ENCODE results near the gene IL24.

The IL24 gene

DNA sequence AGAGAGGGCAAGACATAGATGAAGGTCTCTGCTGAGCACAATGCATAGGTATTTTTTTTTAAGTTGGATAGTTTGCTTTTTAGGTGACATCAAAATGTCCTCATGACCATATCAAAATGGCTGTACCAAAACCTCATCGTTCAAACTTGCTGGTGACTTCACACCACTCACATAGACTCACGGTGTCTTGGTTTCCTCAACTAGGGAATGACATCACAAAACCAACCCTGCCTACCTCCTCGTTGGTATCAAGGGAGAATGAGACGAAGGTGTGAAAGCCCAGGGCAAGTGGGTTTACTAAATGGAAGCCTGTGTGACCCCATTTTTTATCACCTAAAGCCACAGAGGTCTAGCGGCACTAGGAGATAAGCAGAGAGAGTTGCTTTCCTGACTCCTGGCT, 47.5 kb downstream of the IL24 start:
- H3K36me3 Mint-ChIP-seq: no peaks in the 10 kb centered on the region
- no peak overlapping the region for H3K4me3 Mint-ChIP-seq
- H3K4me1 Mint-ChIP-seq: no peaks in the 10 kb centered on the region
- H3K27me3 Mint-ChIP-seq: peaks cover 4% of the 10 kb centered on the region
- no peaks in the 10 kb centered on the region for H3K9me3 Mint-ChIP-seq
- no peak overlapping the region for H3K27ac Mint-ChIP-seq

DNA sequence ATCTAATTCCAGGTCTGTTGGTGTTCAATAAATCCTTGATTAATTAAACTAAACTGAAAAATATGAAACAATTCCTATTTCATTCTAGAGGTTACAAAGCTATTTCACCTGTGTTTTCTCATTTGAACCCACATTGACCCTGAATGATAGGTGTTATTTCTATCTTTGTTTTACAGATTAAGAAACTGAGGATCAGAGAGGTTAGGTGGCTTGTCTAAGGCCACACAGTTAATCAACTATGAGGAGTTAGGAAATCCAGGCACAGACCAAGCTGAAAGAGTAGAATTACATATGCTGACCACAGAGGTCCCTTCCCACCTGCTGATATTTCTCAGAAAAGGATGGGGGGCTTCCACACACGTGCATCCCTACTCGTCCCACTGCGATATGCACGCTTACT, 48.5 kb downstream of the IL24 start:
- no peak overlapping the region for H3K4me3 Mint-ChIP-seq
- H3K4me1 Mint-ChIP-seq: no peaks in the 10 kb centered on the region
- no peak overlapping the region for H3K27ac Mint-ChIP-seq
- no peaks in the 10 kb centered on the region for H3K36me3 Mint-ChIP-seq
- H3K9me3 Mint-ChIP-seq: no peaks in the 10 kb centered on the region
- H3K27me3 Mint-ChIP-seq: peaks cover 4% of the 10 kb centered on the region

DNA sequence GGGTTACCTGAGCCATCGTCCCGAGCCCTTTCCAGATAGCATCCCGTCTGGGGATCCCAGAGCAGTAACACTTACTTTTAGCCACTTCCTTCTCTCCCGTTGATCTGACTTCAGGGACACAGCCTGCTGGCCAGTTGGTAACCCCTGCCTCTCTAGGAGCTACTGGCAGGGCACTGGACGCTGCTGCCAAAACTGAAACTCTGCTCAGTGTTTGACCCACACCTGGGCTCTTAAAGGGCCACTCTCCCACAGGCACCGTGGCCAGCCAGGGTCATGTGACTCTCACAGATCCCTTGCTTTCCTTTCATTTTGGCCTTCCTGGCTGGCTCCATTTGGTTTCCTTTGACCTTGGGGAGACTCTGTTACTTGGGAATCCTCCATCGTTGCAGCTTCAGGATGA, 49.0 kb downstream of the IL24 start, which contains the start of gene PIGR:
TSS of gene PIGR (minus strand) at position 206 of the 400 bp plus-strand sequence. CDS start 5,935 bp downstream, outside the sequence.
- H3K27ac Mint-ChIP-seq: peak within 1 kb of the TSS; percentile 65
- H3K36me3 Mint-ChIP-seq: no peaks in the 10 kb centered on the region
- no peaks in the 10 kb centered on the region for H3K4me1 Mint-ChIP-seq
- H3K9me3 Mint-ChIP-seq: no peaks in the 10 kb centered on the region
- no peak within 1 kb of the TSS for H3K4me3 Mint-ChIP-seq
- peaks cover 4% of the 10 kb centered on the region for H3K27me3 Mint-ChIP-seq

DNA sequence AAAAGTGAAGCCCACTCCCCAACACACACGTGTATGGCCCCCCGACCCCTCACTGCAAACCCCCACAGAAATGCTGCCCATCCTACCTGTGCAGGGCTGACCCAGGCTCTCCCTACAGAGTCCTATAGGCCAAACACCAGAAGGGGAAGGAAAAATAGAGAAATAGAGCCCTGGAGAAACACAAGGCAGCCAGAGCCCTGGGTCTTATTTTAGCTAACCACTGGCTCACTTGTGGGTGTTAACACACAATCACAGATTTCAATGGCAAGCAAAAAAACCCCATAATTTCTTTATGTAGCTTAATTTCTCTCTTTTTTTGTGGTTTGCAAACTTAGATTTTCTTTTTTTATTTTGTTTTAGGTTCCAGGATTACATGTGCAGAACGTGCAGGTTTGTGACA, 50.0 kb downstream of the IL24 start:
- no peaks in the 10 kb centered on the region for H3K9me3 Mint-ChIP-seq
- H3K4me1 Mint-ChIP-seq: no peaks in the 10 kb centered on the region
- H3K4me3 Mint-ChIP-seq: no peak overlapping the region
- H3K27me3 Mint-ChIP-seq: peaks cover 4% of the 10 kb centered on the region
- H3K27ac Mint-ChIP-seq: no peak overlapping the region
- no peaks in the 10 kb centered on the region for H3K36me3 Mint-ChIP-seq

DNA sequence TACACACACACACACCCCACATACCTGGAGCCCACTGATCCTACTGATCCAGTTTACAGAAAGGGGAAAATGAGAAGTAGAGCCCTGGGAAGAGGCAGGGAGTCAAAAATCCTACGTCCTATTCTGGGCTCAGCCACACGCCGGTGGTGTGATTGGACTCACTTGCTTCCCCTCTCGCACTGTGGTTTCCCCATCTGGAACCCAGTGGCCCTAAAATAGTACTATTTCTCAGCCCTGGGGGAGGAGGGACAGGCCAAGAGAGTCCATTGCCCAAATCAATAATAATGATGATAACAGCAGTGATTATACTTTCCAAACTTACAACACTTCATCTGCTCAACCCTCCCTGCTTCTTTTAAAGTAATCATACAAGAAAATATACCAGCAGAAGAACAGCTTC, 52.0 kb downstream of the IL24 start:
- Mint-ChIP-seq H3K4me3 (no peak overlapping the region), H3K27ac (no peak overlapping the region)

DNA sequence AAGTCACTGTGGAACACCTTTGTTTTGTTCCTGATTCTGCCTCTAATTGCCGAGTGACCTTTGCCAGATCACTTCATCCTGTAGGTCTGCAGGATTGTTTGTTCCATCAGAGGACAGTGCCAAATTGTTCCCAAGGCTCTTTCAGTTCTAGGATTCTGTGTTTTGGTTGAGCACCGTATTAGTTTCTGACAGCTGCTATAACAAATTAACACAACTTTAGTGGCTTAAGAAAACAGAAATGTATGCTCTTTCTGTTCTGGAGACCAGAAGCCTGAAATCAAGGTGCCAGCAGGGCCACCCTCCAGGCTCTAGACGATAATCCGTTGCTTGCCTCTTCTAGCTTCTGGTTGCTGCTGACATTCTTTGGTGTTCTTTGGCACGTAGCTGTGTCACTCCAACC, 52.4 kb downstream of the IL24 start:
- no peaks in the 10 kb centered on the region for H3K36me3 Mint-ChIP-seq
- no peak overlapping the region for H3K4me3 Mint-ChIP-seq
- no peak overlapping the region for H3K27ac Mint-ChIP-seq
- no peaks in the 10 kb centered on the region for H3K27me3 Mint-ChIP-seq
- H3K4me1 Mint-ChIP-seq: no peaks in the 10 kb centered on the region
- H3K9me3 Mint-ChIP-seq: no peaks in the 10 kb centered on the region

More for the DNA sequence above, 52.0 kb downstream of the IL24 start:
- no peaks in the 10 kb centered on the region for H3K4me1 Mint-ChIP-seq
- H3K36me3 Mint-ChIP-seq: no peaks in the 10 kb centered on the region
- no peaks in the 10 kb centered on the region for H3K27me3 Mint-ChIP-seq
- H3K9me3 Mint-ChIP-seq: no peaks in the 10 kb centered on the region

DNA sequence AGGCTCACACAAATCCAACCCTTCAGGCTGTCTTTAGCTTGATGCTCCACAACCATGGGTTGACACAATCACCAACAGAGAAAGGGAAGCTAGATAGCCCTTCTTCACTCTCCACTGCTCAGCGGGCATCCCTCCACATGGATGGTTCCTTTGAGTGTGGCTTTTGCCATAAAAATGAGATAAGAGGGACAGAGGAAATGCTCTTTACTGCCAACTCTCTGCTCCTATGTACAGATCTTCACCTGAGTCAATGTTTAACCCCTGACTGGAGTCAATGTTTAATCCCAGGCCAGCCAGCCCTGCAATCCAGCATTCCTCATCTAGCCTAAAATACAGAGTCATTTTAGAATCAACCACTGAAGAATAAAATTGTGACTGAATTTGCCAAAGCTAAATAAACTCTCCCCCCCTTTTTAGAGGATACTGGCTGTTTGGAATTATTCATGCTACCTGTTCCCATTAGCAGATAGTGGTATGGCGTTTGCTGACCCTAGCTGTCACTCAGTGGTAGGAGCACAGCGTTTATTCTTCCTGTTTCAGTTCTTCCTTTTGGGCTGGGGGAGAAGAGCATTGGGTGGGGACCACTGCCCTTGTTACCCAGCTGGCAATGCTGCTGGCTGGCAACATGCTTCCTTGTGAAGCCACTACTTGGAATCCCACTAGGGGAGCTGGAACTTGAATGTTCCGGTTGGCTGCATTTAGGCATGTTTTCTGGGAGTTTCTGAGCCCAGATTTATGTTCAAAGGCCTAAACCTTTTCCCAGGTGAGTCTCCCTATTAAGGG, 54.3 kb downstream of the IL24 start:
- H3K4me1 Mint-ChIP-seq: no peaks in the 10 kb centered on the region
- H3K27me3 Mint-ChIP-seq: no peaks in the 10 kb centered on the region
- H3K36me3 Mint-ChIP-seq: no peaks in the 10 kb centered on the region
- no peaks in the 10 kb centered on the region for H3K9me3 Mint-ChIP-seq
- no peak overlapping the region for H3K4me3 Mint-ChIP-seq
- no peak overlapping the region for H3K27ac Mint-ChIP-seq

DNA sequence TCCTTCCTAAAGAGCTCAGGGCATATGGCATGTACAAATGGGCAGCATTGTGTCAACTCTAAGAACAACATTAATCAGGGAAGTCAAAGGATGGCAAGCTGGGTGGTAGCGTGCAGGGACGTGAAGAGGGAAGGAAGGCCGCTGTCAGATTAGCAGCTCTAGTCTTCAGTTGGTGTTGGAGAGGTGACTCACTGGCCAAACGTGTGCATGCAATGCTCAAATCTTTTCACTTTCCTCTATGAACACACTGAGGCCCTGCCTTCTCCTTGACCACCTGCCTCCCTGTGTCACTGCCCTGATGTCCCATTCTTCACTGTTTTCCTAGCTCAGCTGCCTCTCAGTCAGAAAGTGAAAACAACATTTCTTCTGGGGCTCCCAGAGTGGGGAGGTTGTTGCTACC, 54.9 kb downstream of the IL24 start:
- no peaks in the 10 kb centered on the region for H3K9me3 Mint-ChIP-seq

DNA sequence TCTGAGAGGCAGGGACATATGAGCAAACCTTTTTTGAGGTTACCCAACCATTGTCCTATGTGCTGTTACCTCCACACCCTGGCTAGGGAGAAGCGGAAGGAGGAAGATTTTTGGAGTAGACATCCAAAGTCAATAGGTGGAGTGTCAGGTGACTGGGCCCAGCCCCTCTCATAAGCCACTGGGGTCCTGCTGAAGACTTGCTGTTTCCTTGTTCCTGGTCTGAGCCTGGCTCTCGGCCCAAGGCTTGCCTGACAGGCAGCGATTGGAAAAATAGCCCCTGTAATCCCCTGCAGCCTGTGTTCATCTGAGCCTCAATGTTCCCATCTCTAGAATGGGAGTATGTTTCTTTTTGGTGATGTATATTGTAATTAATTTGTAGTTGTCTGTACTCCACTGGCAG, 55.9 kb downstream of the IL24 start:
- Mint-ChIP-seq H3K4me3 (no peak overlapping the region), H3K4me1 (no peaks in the 10 kb centered on the region), H3K9me3 (no peaks in the 10 kb centered on the region), H3K36me3 (no peaks in the 10 kb centered on the region), H3K27ac (no peak overlapping the region), H3K27me3 (no peaks in the 10 kb centered on the region)

More for the DNA sequence above, 54.9 kb downstream of the IL24 start:
- Mint-ChIP-seq H3K27me3 (no peaks in the 10 kb centered on the region), H3K4me3 (no peak overlapping the region), H3K36me3 (no peaks in the 10 kb centered on the region), H3K27ac (no peak overlapping the region), H3K4me1 (no peaks in the 10 kb centered on the region)

DNA sequence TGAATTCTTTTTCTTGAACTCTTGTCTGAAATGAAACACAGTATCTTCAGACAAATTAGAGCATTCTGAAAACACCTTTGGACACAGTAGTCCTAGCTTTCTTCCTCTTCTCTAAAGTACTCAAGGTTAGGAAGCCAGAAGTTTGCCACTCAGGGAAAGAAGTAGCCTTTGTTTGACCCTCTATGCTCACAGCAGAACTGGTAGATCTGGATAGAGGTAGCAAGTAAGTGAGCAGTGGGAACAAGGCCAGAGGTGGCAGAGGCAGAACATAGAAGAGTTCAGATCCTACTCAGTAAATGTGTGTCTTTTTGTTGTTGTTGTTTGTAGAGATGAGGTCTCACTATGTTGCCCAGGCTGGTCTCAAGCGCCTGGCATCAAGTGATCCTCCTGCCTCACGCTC, 56.4 kb downstream of the IL24 start:
- no peaks in the 10 kb centered on the region for H3K4me1 Mint-ChIP-seq
- H3K4me3 Mint-ChIP-seq: no peak overlapping the region
- no peaks in the 10 kb centered on the region for H3K9me3 Mint-ChIP-seq
- H3K27me3 Mint-ChIP-seq: no peaks in the 10 kb centered on the region
- H3K36me3 Mint-ChIP-seq: no peaks in the 10 kb centered on the region
- no peak overlapping the region for H3K27ac Mint-ChIP-seq

Data from activated naive CD4-positive, alpha-beta T cell treated with anti-CD3 and anti-CD28 coated beads, Interleukin-2, amount 50 U/mL, for 24 hours (primary cell).